Small intestine (tissue), 7 donors: ENCODE results near the gene ECSCR. TPM values are rescaled to one million over a fixed set of nuclear protein-coding genes. Genes with fewer than 3 reads are reported as not detected.

Experiments used
- DNase-seq, 2 donors: peaks; one replicate each; pipeline versions ENCODE4 v3.0.0 to v3.0.0-alpha.2; 2013
- FAIRE-seq: peaks from 2 replicates; lab custom pipeline; 2012; peaks lifted over from hg19 to GRCh38; lab: Jason Lieb, UNC
- H3K27ac ChIP-seq, 3 donors: one replicate each; pipeline ENCODE4 v1.5.1; 2013; ENCODE audit warnings: low read length in 2 of 3, mild to moderate bottlenecking in 2 of 3, control low read depth in 1 of 3, inconsistent platforms in 1 of 3, low read depth in 1 of 3, moderate library complexity in 1 of 3
- H3K27me3 ChIP-seq, 3 donors: one replicate each; pipeline ENCODE4 v1.6.1; 2013; ENCODE audit warnings: low read length in 3 of 3, inconsistent platforms in 1 of 3; ENCODE audit not compliant: control insufficient read depth in 3 of 3, insufficient read depth in 3 of 3
- H3K36me3 ChIP-seq, 3 donors: one replicate each; pipeline ENCODE4 v1.6.1; 2013; ENCODE audit warnings: low read length in 3 of 3, inconsistent platforms in 1 of 3, low read depth in 1 of 3, mild to moderate bottlenecking in 1 of 3, moderate library complexity in 1 of 3; ENCODE audit not compliant: control insufficient read depth in 3 of 3, insufficient read depth in 2 of 3
- H3K4me1 ChIP-seq, 3 donors: one replicate each; pipeline ENCODE4 v1.6.1; 2013; ENCODE audit warnings: low read length in 2 of 3, inconsistent platforms in 1 of 3, low read depth in 1 of 3, mild to moderate bottlenecking in 1 of 3, moderate library complexity in 1 of 3; ENCODE audit not compliant: control insufficient read depth in 3 of 3, insufficient read depth in 2 of 3
- H3K4me3 ChIP-seq, 3 donors: one replicate each; pipeline ENCODE4 v1.5.1; 2013; ENCODE audit warnings: low read length in 3 of 3, control low read depth in 1 of 3, inconsistent platforms in 1 of 3, low read depth in 1 of 3, mild to moderate bottlenecking in 1 of 3, moderate library complexity in 1 of 3
- H3K9me3 ChIP-seq, 2 donors: one replicate each; pipeline ENCODE4 v1.6.1; 2013; ENCODE audit warnings: low read depth in 1 of 2, low read length in 1 of 2; ENCODE audit not compliant: control insufficient read depth in 2 of 2, insufficient read depth in 1 of 2
- WGBS, 3 donors: extraction: QIAGEN DNeasy Blood & Tissue Kit; methylation state at CpG; one replicate each; pipeline ENCODE4 v1.1.7; 2013; 5-methylcytosine and 5-hydroxymethylcytosine counted together
- polyA plus RNA-seq, 4 donors: library from polyadenylated mRNA; stranded (reverse) in 3 of 4; unstranded in 1 of 4; fragments of 200-250 nt in 3 of 4; fragments of 120-200 nt in 1 of 4; gene quantifications; one replicate each; pipeline versions ENCODE4 v1.2.1 to v1.2.3, GENCODE V29; 2013
- donor health status: healthy with polysubstance abuse.
- donor health status: control.
- donor health status: control.
- donor health status: Bipolar disorder and iron deficiency.
- donor health status: healthy.

Gene ECSCR
- polyA plus RNA-seq, 4 donors = 1.6 to 47.6 (median 7.7) TPM

DNA sequence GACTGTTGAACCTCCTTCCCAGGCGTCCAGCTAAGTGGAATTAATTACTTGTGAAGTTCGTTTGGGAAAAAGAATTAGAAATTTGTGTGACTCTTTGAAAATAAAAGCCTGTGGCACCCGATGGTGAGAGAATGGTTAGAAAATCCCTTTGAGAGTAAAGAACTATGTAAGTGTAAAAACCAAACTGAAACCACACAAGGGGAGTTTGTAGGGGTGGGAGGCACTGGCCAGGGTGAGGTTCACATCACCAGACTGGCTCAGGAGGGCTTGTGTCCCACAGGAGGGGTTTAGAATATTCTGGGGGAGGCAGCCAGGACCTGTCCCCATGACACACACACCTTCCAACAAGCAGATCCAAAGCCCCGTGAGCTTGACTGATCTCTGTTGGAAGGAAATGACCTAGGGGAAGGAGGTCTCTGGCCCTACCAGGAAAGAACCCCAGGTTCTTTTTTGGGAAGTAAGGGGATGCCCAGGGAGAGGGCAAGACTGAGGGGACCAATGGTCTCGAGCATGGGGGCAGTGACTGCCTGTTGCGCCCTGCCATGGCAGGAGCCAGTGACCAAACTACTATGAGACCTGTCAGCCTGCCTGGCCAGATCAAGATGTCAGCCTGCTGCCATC is 62.9 kb downstream of the ECSCR start:
- Histone ChIP-seq H3K9me3 (no peaks in the 10 kb centered on the region), H3K4me1 (peaks cover 0 to 11% (median 6%) of the 10 kb centered on the region in 3 donors), H3K36me3 (peaks cover 0 to 38% (median 0%) of the 10 kb centered on the region in 3 donors), H3K4me3 (no peak overlapping the region), H3K27me3 (peaks cover 0 to 14% (median 0%) of the 10 kb centered on the region in 3 donors), H3K27ac (no peak overlapping the region)
- FAIRE-seq (no peak), DNase-seq (no peak)
- 76 to 84% (median 78%) methylated on average over 6 of the region's 6 CpGs for WGBS, 3 donors

Other genes starting within 250 kb of the ECSCR start
- 100 to 1,000 TPM in 2 of 4 donors, 10 to 100 TPM in 2; 63.1 to 283 (median 100) TPM for gene MATR3, start 169.0 kb downstream of the ECSCR start, polyA plus RNA-seq
- 10 to 100 TPM; 43.6 to 65.2 (median 57.7) TPM for gene PAIP2, start 120.9 kb downstream of the ECSCR start, polyA plus RNA-seq
- 10 to 100 TPM in 3 of 4 donors, 1 to 10 TPM in 1; 7.1 to 29.3 (median 12.4) TPM for gene SLC23A1, start 79.4 kb downstream of the ECSCR start, polyA plus RNA-seq
- gene MZB1, start 72.8 kb downstream of the ECSCR start, polyA plus RNA-seq = 10 to 100 TPM in 2 of 4 donors, 1 to 10 TPM in 2; 1.7 to 58.9 (median 8.3) TPM
- gene PROB1, start 67.6 kb downstream of the ECSCR start, polyA plus RNA-seq = 1 to 10 TPM in 2 of 4 donors, under 1 TPM in 2; 0.45 to 2.3 (median 0.79) TPM
- gene SPATA24, start 58.7 kb downstream of the ECSCR start, polyA plus RNA-seq = 10 to 100 TPM in 2 of 4 donors, 1 to 10 TPM in 2; 7.2 to 15.1 (median 10.7) TPM
- 1 to 10 TPM in 3 of 4 donors, under 1 TPM in 1; 0.67 to 3.8 (median 3.2) TPM for gene DNAJC18, start 23.2 kb downstream of the ECSCR start, polyA plus RNA-seq
- gene SMIM33, start 8.3 kb upstream of the ECSCR start, polyA plus RNA-seq = 1 to 10 TPM in 1 of 4 donors, under 1 TPM in 2, not detected in 1; 0.01 to 1.9 (median 0.45) TPM
- gene STING1, start 20.0 kb upstream of the ECSCR start, polyA plus RNA-seq = 10 to 100 TPM in 2 of 4 donors, 1 to 10 TPM in 2; 2.2 to 23.0 (median 8.5) TPM
- gene UBE2D2, start 98.6 kb upstream of the ECSCR start, polyA plus RNA-seq = 100 to 1,000 TPM in 1 of 4 donors, 10 to 100 TPM in 3; 74.3 to 118 (median 95.3) TPM
- 10 to 100 TPM in 3 of 4 donors, 1 to 10 TPM in 1; 3.8 to 89.4 (median 18.2) TPM for gene CXXC5, start 185.6 kb upstream of the ECSCR start, polyA plus RNA-seq